GM18870 (cell line): Measurements from ENCODE around the gene CPLANE2.
"Not testable (repeated sequence)": the region's sequence is repeated elsewhere in the genome, so short reads cannot be mapped to it uniquely, and the experiment has no call there.

ENCODE experiments used
- ATAC-seq: cut with Tn5 transposase; IDR thresholded peaks from one replicate; pipeline ENCODE4 v1.9.1; 2021; ENCODE audit warnings: moderate library complexity; ENCODE audit not compliant: unreplicated experiment

CPLANE2 gene

DNA sequence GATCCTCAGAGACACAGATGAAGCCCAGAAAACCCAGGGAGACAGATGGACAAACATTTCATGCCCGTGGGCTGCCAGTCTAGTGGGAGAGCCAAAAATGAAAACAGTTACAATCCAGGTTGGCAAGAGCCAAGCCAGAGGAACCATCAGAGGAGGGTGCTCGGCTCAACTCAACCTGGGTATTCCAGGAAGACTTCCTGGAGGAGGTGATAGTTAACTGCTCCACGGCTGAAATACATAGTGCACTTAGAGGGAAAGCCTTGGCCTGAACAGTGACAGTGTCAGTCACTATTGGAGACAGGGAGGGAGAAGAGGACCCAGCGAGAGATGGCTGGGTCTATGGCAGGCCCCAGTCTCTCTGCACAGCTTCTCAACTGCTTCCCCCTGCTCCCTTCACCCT lies 26.4 kb downstream of the CPLANE2 start:
- ATAC-seq, result no peak

DNA sequence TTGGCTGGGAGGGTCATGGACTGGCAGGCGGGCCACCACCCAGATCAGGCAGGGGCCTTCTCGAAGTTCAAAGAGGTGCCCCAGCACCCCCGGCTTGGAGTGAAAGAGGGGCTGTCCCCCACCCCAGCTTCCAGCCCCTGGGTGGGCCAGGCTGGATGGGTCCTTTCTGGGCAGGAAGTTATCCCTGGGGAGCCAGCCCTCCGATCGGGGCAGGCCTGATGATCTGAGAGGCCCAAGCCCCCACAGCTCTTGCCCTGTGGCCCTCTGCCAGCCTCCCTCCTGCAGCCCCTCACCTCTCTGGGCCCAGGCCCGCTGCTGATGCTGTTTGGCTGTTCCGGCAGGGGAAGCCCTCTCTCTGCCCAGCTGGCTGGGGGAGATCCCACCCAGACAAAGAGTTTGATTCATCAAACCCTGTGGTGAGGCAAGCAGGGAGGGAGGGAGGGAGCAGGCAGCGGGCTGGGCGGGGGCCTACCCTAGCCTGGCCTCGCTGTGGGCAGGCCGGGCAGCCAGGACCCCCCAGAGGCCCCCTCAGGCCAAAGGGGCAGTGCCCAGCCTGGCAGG lies 27.1 kb downstream of the CPLANE2 start:
- ATAC-seq, result no peak

DNA sequence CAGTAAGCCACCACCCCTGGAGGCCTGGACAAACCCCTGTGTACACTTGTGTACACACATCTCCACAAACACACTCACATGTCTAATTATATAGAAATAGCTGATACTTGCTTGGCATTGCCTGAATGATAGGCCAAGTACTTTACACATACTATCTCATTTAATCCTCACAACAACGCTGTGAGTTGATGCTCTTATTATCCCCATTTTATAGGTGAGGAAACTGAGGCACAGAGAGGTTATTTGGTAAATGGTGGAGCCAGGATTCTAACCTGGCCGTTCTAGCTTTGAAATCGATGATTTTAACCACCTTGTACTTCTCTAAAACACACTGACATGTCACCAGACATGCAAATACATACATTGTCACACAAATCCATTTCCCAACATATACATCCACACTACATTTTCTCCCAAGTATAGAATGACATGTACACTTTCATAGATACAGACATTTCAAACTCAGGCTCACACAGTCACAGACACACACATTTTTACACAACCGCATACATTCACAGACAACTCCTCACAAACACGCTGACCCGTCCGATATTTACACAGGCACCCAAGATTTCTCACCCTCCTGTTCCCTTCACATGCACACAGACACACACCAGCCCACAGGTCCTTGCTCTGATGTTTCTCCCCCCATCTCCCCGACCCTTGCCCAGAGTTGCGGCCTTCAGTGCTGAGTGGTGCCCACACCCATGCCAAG lies 27.7 kb downstream of the CPLANE2 start:
- ATAC-seq, result no peak

DNA sequence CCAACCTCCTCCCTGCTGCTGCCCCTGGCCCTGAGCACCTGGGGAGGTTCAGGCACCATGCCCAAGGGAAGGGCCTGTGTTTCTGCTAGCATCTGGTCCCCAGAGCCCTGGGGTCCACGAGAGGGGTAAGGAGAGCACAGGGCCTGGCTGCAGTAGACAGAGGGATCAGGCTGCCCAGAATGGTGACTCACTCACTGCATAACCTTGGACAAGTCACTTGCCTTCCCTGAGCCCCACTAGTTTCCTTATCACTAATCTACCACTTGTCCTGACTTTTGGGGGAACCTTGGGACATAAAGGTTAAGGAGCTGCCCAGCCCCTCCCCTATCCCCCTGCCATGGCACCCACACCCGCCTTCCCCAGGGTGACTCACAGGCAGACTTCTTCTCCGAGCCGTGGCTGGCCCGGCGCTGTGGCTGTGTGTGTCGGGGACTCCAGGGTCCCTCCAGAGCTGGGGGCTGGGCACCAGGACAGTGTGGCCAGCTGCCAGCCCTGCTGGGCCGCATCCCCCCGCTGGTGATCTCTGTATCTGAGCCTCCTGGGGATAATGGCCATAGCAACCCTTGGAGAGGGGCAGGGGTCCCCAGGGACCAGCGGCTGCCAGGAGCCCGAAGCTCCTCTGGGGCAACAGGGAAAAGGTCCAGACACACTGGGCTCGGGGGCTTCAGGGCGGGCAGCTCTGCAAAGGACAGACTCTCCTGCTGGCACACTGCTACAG lies 28.6 kb downstream of the CPLANE2 start:
- no peak for ATAC-seq

DNA sequence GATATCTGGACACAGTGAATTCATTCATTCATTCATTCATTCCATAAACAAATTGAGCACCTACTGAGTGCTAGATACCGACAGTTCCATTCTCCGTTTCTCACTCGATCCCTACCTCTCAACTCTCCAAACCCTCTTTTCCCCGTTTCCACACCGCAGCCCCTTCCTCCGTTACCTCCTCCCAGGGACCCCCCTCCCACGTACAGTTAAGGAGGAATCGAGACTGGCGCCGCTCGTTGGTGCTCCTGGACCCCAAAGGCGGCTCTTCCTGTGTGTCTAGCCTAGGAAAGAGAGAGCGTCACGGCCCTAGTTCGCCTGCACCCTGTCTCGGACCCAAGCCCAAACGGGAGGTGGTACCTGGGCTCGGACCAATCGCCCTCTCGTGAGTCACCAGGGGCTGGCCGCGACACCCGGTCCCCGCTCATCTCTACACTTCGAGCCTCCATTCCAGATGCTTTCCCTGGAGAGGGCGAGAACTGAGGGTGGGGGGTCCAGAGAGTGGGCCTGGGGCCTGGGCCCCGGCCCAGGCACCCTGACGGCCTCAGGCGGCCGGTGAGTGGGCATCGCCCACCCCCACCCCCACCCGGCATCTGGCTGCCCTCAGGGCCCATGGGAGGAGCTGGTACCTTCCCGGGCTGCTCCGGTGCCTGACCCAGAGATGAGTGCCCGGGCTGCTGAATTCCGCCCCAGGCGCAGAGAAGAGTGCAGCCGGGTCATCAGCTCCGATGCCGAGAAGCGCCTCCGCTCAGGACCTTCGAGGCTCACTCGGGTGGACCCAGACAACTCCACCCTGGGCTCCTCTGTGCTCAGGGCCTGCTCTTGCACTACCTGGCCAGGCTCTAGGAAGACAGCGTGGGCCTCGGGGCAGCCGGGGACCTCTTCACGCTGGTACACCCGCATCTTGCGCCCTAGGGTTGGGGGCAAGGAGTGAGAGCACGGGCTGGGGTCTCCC lies 29.4 kb downstream of the CPLANE2 start:
- ATAC-seq, result no peak

DNA sequence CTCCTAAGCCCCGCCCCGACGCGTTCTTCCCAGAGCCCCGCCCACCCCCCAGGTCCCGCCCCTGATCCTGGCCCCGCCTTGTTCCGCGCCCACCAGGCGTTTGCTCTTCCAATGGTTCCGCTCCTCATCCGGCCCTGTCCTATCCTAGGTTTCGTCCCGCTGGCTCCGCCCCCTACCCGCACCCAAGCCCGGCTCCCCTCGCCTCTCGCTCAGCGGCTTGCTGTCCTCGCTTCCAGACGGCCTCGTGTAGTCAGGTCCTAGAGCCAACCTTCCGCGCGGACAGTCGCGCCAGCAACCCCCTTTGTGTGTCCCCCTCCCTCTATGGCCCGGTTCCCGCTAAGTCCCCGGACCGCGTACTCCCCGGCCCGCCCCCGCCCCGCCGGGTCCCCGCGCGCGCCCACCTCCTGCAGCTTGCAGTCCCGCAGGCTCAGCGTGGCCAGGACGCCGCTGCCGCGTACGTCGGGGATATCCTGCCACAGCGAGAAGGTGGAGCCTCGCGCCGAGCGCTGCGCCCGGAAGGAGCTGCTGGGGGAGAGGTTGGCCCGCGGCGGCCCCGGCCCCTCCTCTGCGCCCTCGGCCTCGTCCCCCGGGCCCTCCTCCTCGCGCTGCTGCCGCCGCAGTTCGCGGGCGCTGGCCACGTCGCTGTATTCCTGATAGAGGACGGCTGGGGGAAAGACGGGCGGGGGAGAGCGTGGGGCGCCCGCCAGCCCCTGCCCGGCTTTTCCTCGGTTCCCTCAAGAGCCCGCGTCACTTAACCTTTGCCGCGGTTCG lies 30.3 kb downstream of the CPLANE2 start:
- ATAC-seq, result no peak

DNA sequence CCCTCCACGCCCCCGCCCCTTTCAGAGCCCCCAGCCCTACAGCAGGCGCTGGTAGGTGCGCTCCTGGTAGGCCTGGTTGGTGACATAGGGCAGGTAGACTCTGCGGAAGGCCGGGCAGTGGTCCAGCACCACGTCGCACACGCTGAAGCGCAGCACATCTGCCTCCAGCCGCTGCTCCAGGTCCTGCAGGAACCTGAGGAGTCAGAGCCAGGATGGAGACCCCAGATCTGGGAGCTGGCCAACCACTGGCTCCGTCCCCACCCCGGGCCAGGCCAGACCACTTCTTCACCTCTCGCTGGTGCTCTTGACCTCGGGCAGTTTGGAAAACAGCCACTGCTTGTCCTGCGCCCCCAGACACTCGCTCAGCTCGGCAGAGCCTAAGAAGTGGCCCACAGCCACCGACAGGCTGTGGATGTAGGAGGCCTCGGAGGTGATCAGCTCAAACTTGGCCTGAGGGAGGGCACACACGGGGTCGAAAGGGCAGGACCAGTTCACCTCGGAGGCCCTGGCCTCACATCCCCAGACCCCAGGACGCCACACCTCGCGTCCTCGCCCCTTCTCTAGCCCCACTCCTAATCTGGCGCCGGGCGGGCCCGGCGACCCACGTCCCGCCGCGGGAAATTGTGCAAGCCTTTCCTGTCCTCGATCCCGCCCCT lies 31.0 kb downstream of the CPLANE2 start:
- ATAC-seq, result no peak

DNA sequence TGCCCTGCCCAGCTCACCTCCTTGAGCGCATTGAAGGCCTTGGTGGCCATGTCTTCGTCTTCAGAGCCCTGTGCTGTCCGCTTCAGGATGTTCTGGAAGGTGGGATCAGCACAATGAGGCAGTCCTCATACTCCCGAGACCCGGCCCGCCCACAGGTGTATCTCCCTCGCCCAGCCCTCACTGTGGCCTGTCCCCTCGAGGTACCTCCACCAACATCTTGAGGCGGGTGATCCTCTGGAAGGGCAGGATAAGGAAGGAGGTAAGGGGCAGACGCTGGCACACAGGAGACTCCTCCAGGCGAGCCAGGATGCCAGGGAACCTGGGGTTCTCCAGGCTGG lies 31.7 kb downstream of the CPLANE2 start:
- ATAC-seq, result no peak

DNA sequence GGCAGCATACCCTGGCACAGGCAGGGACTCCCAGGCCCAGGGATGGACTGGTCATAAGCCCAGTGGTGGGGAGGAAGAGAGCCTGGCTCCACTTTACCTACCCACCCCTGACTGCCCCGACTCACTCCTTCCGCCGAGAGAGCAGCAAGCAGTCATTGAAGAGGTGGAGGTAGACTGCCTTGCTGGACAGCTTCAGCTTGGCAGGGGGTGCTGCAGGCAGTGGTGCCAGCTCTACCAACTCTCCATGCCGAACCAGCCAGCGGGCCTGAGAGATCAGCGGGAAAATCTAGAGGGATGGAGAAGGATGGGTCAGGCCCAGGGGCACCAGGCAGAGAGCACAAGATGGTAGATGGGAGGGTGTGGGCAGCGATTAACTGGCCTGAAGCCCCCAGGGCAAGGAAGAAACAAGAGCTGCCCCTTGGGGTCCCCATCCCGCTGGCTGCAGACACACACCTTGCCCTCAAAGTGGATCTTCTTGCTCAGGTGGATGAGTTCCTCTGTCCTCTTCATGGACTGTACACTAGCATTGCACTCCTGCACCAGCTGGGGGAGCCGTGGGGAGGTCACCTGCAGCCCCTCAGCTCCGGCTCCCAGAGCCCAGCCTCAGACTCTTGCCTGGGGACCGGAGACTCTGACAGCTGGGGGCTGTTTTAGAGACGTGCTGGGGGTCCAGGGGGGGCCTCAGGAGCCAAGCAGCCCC lies 32.2 kb downstream of the CPLANE2 start:
- no peak for ATAC-seq

DNA sequence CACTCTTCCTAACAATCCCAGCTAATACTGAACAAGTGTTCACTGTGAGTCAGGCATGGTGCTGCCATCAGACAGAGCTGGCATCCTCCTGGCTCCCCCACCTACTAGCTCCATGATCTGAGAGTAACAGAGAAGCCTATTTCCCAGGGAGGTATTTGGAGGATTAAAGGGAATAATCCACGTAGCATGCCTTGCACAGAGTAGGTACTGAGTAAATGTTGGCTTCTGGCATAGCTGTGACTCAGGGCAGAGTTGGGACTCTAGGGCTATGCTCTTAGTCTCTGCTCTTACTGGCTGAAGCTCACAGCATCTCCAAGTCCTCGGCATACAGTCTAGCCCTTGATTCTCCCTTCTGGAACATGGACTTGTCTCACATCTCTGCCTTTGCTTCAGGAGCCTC lies 32.8 kb downstream of the CPLANE2 start:
- no peak for ATAC-seq

DNA sequence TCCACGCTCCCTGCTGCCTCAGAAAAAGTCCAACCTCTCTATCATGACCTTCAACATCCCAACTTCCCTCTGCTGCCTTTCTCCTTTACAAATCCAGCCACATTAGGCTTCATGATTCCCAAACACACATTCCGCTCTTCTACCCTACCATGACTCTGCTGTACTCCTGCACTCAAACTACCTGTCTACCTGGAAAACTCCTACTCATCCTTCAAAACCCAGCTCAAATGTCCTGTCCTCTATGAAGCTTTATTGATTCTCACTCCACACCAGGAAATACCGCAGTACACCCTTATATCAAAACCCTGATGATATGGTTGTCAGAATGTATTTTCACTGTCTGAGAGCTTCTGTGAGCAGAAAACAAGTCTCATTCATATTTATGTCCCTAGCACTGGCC lies 33.4 kb downstream of the CPLANE2 start:
- no peak for ATAC-seq

DNA sequence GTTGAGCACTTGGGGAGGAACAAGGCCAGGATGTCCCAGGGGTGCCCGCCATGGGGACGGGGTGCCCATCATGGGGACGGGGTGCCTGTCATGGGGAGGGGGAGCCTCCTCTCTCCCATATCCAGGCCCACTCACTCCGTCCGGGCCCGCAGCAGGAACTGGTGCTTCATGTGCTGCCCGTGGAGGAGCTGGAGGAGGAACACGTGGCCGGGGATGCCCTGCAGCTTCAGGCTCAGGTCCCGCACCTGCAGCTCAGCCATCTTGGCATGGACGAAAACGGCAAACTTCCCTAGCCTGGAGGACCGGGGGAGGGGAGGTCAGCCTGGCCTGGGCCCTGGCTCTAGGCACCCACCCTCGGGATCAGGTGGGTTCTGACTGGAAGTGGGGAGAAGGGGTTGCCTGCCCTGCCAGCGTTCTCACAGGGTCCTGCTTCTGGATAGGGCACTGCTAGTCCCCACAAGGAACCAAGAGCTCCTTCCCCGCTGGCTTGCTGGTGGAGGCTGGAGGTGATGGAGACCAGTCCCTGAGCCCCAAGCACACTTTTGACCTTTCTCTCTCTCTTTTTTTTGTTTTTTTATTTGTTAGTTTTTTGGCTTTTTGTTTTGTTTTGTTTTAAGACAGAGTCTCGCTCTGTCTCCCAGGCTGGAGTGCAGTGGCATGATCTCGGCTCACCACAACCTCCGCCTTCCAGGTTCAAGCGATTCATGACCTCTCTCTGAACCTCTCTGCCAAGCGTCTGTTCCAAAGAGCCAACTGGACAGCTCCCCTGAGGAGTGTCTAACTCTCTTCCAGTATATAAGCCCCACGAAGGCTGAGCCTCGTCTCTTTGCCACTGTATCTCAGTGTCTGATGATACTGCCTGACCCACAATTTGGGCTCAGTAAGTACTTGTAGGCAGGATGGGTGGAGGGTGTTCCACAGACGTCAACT lies 34.4 kb downstream of the CPLANE2 start:
- no peak for ATAC-seq

DNA sequence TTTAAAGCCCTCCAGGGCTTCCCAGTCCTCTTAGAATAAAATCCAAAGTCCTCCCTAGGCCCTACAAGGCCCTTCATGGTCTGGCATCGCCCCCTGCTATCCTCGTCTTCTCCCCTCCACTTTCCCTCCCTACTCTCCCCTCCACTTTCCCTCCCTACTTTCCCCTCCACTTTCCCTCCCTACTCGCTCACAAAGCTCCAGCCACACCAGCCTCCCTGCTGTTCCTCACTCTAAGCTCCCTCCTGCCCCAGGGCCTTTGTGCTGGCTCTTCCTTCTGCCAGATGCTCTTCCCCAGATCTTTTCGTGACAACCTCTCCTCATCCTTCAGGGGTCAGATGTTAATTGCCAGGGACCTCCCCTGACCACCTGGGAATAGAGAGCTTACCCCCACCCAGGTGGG lies 37.3 kb downstream of the CPLANE2 start:
- ATAC-seq, result no peak

DNA sequence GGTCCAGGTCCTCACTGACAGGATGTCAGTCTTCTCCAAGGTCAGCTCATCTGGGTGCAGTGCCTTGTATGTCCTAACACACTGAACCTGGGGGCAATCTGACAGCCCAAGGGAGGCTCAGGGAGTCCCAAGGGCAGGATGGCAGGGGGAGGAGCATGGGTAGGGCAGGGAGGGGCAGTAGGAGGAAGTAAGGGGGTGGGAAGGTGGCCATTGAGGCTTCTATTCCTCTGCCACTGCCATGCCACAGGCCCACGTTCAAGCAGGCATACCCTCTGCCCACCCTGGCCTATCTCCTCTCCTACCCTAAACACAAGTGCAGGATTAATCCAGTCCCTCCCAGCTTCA lies 37.9 kb downstream of the CPLANE2 start:
- no peak for ATAC-seq

DNA sequence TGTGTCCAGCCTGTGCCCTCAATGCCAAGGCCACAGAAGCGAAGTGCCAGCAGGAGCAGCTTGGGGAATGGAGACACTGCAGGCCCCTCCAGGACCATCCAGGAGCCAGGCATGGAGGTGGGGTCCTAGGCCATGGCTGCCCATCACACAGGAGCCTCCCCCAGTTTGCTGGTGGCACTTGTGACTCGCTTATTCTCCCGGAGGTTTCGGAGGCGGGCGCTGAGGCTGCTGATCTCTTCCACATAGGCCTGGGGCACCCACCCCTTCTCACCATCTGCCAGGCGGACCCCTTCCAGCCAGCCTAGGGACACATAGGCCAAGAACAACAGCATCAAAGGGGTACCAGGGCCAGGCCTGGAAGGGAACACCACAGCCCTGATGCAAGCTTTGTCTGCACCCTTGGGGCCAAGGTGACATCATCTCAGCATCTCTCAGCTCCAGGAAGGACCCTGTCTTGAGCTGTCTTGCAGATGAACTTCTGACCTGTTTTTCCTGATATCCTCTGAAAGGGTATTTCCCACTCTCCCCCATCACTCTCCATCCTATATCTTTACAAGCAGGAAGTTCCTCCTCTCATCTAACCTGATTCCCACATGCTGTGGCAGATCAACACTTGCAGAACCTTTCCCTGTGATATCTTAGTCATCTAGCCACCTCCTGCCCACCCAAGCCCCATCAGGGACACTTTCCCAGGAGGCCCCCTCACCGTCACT lies 38.4 kb downstream of the CPLANE2 start:
- no peak for ATAC-seq

DNA sequence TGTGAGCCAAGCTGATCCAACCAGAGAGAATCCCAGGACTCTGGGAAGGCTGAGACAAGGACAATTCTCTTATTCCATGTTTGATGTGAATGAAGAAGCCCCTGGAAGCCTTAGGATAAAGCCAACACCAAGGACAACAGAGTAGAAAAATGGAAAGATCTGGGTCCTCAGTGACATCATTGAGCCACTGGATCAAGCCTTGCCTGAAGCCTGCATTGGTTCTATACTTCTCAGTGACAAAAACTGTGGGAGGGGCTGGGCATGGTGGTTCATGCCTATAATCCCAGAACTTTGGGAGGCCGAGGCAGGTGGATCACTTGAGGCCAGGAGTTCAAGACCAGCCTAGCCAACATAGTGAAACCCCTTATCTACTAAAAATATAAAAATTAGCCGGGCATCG lies 40.1 kb downstream of the CPLANE2 start:
- no peak for ATAC-seq

DNA sequence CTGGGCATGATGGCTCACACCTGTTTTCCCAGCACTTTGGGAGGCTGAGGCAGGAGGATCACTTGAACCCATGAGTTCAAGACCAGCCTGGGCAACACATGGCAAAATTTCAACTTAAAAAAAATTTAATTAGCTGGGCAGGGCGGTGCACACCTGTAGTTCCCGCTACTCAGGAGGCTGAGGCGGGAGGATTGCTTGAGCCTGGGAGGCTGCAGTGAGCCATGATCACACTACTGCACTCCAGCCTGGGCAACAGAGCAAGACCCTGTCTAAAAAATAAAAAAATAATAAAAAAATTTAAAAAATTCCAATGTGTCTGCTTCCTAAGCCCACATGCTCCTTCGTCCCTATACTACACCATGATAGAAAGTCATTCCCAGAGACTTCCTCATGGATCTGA lies 40.8 kb downstream of the CPLANE2 start:
- not testable (repeated sequence) for ATAC-seq

DNA sequence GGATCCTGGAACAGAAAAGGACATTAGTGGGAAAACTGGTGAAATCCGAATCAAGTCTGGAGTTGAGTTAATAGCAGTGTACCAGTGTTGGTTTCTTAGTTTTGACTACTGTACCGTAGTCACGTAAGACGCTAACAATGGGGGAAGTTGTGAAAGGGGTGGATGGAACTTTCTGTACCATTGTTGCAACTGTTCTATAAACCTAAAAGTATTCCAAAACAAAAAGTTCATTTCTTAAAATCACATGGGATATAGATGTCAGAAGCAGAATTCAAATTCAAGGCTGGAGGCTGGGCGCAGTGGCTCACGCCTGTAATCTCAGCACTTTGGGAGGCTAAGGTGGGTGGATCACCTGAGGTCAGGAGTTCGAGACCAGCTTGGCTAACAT lies 41.5 kb downstream of the CPLANE2 start:
- ATAC-seq, result no peak
